Globus pallidus (tissue), 1 donor: ENCODE measurements around the gene ANKRD24.
"Not testable (repeated sequence)": the region's sequence is repeated elsewhere in the genome, so short reads cannot be mapped to it uniquely, and the experiment has no call there.

Experiments used
- DNase-seq: peaks from one replicate; pipeline ENCODE4 v3.0.0-alpha.2; 2015; ENCODE audit warnings: low spot score

The ANKRD24 gene

GRCh38 chr19:4197625-4198466 lies 15.4 kb downstream of the ANKRD24 start:
- no peak for DNase-seq

GRCh38 chr19:4198467-4199126 lies 16.1 kb downstream of the ANKRD24 start:
- DNase-seq = no peak

GRCh38 chr19:4199699-4200293 lies 17.3 kb downstream of the ANKRD24 start:
- no peak for DNase-seq

GRCh38 chr19:4200940-4201542 lies 18.6 kb downstream of the ANKRD24 start:
- DNase-seq = no peak

GRCh38 chr19:4201798-4202197 lies 19.3 kb downstream of the ANKRD24 start:
- DNase-seq = no peak

GRCh38 chr19:4206818-4207484 lies 24.5 kb downstream of the ANKRD24 start:
- DNase-seq = no peak

- DNase-seq = no peak
Observed at GRCh38 chr19:4208385-4209094, 26.1 kb downstream of the ANKRD24 start.

GRCh38 chr19:4210166-4210731 lies 27.8 kb downstream of the ANKRD24 start:
- DNase-seq = no peak

- DNase-seq = no peak
Observed at GRCh38 chr19:4213116-4213515, 30.6 kb downstream of the ANKRD24 start.

GRCh38 chr19:4215807-4216206 lies 33.3 kb downstream of the ANKRD24 start:
- DNase-seq = no peak

GRCh38 chr19:4216846-4217245 lies 34.4 kb downstream of the ANKRD24 start:
- DNase-seq = no peak

- no peak for DNase-seq
Observed at GRCh38 chr19:4217429-4218264, 35.2 kb downstream of the ANKRD24 start.

- not testable (repeated sequence) for DNase-seq
Observed at GRCh38 chr19:4218523-4218922, 36.0 kb downstream of the ANKRD24 start.

GRCh38 chr19:4220188-4220587 lies 37.7 kb downstream of the ANKRD24 start:
- no peak for DNase-seq

- no peak for DNase-seq
Observed at GRCh38 chr19:4224470-4224869, 42.0 kb downstream of the ANKRD24 start.

- DNase-seq = no peak
Observed at GRCh38 chr19:4225885-4226284, 43.4 kb downstream of the ANKRD24 start.

- no peak for DNase-seq
Observed at GRCh38 chr19:4227771-4228170, 45.3 kb downstream of the ANKRD24 start.

- DNase-seq = no peak
Observed at GRCh38 chr19:4228765-4229178, 46.3 kb downstream of the ANKRD24 start.

GRCh38 chr19:4229179-4229931 lies 46.9 kb downstream of the ANKRD24 start, which contains the start of gene EBI3:
TSS of gene EBI3 (plus strand) at chr19:4229523. CDS start at chr19:4229551, 28 bp downstream.
- DNase-seq = no peak
